ENCODE data around the gene MBD1. TPM values are rescaled to one million over a fixed set of nuclear protein-coding genes. Genes with fewer than 3 reads are reported as not detected.
"Not testable (repeated sequence)": the region's sequence is repeated elsewhere in the genome, so short reads cannot be mapped to it uniquely, and the experiment has no call there.

MBD1 gene
- total and polyA plus RNA-seq, 2 donors from 2014 or later = 24.7 to 79.3 TPM

GRCh38 chr18:50289108-50289443 lies 7.8 kb upstream of the MBD1 start:
- Histone ChIP-seq H3K9ac (ENCODE audit: low read length in 3 of 3) (no peak overlapping the region), H3K27me3 (ENCODE audit: control insufficient read depth, insufficient read depth, low read length) (no peaks in the 10 kb centered on the region), H3K36me3 (ENCODE audit: control insufficient read depth in 2 of 3, insufficient read depth in 3 of 3, low read length in 3 of 3) (peaks cover 1 to 6% (median 2%) of the 10 kb centered on the region in 3 donors), H3K27ac (ENCODE audit: low read depth in 2 of 2, low read length in 2 of 2) (no peak overlapping the region), H3K9me3 (ENCODE audit: control insufficient read depth in 2 of 3, insufficient read depth in 1 of 3, low read length in 3 of 3) (no peaks in the 10 kb centered on the region), H3K4me3 (ENCODE audit: low read length in 3 of 3) (no peak overlapping the region), H3K4me1 (ENCODE audit: control insufficient read depth in 2 of 3, insufficient read depth in 2 of 3, low read depth in 1 of 3, low read length in 3 of 3) (peaks cover 0 to 4% (median 0%) of the 10 kb centered on the region in 3 donors)
- TF ChIP-seq CTCF (IDR thresholded peaks at IDR 0.05; ENCODE audit: borderline replicate concordance, extremely low read depth, insufficient read depth) = no peak
- FAIRE-seq (no peak), DNase-seq (no peak)
- intact Hi-C loops (cut with DNase I) = no loop called here

GRCh38 chr18:50288348-50289107 lies 7.2 kb upstream of the MBD1 start:
- DNase-seq; H3K27me3 ChIP-seq (ENCODE audit: control insufficient read depth, insufficient read depth, low read length); H3K9me3 ChIP-seq (ENCODE audit: control insufficient read depth in 2 of 3, insufficient read depth in 1 of 3, low read length in 3 of 3); intact Hi-C loops (cut with DNase I); H3K4me1 ChIP-seq (ENCODE audit: control insufficient read depth in 2 of 3, insufficient read depth in 2 of 3, low read depth in 1 of 3, low read length in 3 of 3): not testable (repeated sequence)
- Histone ChIP-seq H3K27ac (ENCODE audit: low read depth in 2 of 2, low read length in 2 of 2) (peak overlapping the region; percentile 30 to 90), H3K36me3 (ENCODE audit: control insufficient read depth in 2 of 3, insufficient read depth in 3 of 3, low read length in 3 of 3) (peaks cover 2 to 11% (median 4%) of the 10 kb centered on the region in 3 donors), H3K4me3 (ENCODE audit: low read length in 3 of 3) (peak overlapping the region; percentile 91 to 97 (median 94)), H3K9ac (ENCODE audit: low read length in 3 of 3) (peak overlapping the region in 2 of 3 donors; percentile 84 to 92)
- peak; percentile 57 for FAIRE-seq

GRCh38 chr18:50287441-50288347 lies 6.4 kb upstream of the MBD1 start, which contains the start of gene CXXC1:
Gene CXXC1 (minus strand): TSS chr18:50287692. CDS start chr18:50287589, 103 bp downstream.
- DNase-seq (peak; percentile 99 to 100 (median 100)), FAIRE-seq (peak; percentile 99)
- peak; percentile 43 for TF ChIP-seq CTCF (IDR thresholded peaks at IDR 0.05; ENCODE audit: borderline replicate concordance, extremely low read depth, insufficient read depth)
- Histone ChIP-seq H3K9me3 (ENCODE audit: control insufficient read depth in 2 of 3, insufficient read depth in 1 of 3, low read length in 3 of 3) (no peaks in the 10 kb centered on the region), H3K4me3 (ENCODE audit: low read length in 3 of 3) (peak within 1 kb of the TSS; percentile 91 to 97 (median 94)), H3K27ac (ENCODE audit: low read depth in 2 of 2, low read length in 2 of 2) (peak within 1 kb of the TSS; percentile 75 to 90), H3K27me3 (ENCODE audit: control insufficient read depth, insufficient read depth, low read length) (no peaks in the 10 kb centered on the region), H3K9ac (ENCODE audit: low read length in 3 of 3) (peak within 1 kb of the TSS; percentile 64 to 92 (median 84)), H3K4me1 (ENCODE audit: control insufficient read depth in 2 of 3, insufficient read depth in 2 of 3, low read depth in 1 of 3, low read length in 3 of 3) (peaks cover 0 to 4% (median 0%) of the 10 kb centered on the region in 3 donors), H3K36me3 (ENCODE audit: control insufficient read depth in 2 of 3, insufficient read depth in 3 of 3, low read length in 3 of 3) (peaks cover 2 to 11% (median 9%) of the 10 kb centered on the region in 3 donors)
- intact Hi-C loops (cut with DNase I) = no loop called here
